LHCN-M2 (cell line): ENCODE results near the gene FXN. TPM values are rescaled to one million over a fixed set of nuclear protein-coding genes. Genes with fewer than 3 reads are reported as not detected.
"Not testable (repeated sequence)": the region's sequence is repeated elsewhere in the genome, so short reads cannot be mapped to it uniquely, and the experiment has no call there.

Experiments used
- DNase-seq: peaks from one replicate; pipeline ENCODE4 v3.0.0-alpha.2; 2012; ENCODE audit warnings: low read depth
- total RNA-seq: library from RNA; depleted of rRNA; stranded (reverse); fragments of >200 nt; gene quantifications from 2 replicates; pipeline ENCODE4 v1.2.3, GENCODE V29; 2014

Gene FXN
- total RNA-seq, 1 experiment from 2014 or later = 11.1 TPM

DNA sequence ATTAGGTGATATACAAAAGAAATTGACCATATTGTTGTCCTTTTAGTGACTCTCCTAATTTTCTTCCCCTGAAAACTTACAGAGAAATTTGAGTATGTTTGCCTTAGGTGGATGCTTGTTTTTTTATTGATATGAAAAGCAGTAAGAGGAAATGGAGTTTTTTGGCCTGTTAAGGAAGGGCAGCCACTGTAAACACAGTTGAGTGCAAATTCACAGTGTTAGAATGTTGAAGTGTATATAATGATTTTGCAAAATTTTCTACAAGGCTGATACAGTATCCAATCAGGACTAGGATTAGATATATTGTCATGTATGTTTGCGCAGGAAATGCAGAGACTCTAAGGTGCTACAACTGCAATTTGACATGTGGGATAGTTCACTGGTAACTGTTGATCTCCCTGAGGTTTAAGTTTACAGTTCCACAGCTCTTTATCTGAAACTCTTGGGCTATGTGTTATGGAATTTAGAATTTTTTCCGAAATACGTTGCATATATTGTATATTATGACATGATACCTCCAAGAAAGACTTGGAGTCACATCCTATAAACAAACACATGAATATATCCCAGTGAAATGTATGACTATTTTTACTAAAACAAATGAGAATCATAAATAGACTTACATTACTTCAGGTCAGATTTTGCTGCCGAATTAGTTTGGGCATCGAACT, 62.5 kb downstream of the FXN start:
- DNase-seq = no peak

DNA sequence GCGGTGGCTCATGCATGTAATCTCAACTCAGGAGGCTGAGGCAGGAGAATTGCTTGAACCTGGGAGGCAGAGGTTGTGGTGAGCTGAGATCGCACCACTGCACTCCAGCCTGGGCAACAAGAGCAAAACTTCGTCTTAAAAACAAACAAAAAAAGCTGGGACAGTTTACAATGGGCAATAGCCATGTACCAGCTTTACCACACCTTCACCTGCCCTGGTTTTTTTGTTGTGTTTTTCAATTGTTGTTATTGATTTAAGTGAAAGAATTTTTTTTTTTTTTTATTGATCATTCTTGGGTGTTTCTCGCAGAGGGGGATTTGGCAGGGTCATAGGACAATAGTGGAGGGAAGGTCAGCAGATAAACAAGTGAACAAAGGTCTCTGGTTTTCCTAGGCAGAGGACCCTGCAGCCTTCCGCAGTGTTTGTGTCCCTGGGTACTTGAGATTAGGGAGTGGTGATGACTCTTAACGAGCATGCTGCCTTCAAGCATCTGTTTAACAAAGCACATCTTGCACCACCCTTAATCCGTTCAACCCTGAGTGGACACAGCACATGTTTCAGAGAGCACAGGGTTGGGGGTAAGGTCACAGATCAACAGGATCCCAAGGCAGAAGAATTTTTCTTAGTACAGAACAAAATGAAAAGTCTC, 67.9 kb downstream of the FXN start:
- not testable (repeated sequence) for DNase-seq

DNA sequence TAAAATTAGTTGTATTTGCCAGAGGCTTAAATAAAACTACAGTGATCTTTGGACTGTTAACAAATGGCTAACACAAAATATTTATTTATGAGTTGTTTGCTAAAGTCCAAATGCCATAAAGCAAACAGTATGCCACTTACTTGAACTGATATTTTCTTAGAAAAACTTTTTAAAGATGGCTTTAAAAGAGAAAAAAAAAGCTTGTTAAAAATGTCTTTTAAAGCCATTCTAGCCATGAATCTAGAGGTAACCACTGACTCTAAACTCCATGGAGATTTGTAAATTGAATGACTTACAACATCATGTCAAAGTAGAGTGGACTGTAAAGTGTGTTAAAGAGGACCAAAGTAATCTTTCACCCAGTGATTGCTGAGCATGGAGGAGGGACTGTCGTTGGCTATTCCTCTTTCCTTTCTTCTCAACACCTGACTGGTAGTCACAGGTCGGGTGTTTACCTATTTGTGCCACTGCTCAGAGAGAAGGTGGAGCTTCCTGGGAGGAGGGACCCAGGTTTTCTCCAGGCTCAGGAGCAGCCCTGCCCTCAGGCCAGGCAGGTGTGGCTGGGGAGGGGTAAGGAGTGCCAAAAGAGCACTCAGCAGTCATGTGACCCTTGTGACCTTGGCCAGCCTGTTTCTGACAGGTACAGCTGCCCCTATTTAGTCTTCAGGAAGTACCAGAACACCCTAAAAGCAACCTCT, 69.4 kb downstream of the FXN start:
- no peak for DNase-seq

- DNase-seq = no peak
These were observed 72.2 kb downstream of the FXN start for GRCh38 chr9:69107771-69108170.

- DNase-seq = not testable (repeated sequence)
These were observed 73.2 kb downstream of the FXN start for GRCh38 chr9:69108706-69109105.

- no peak for DNase-seq
These were observed 73.6 kb downstream of the FXN start for GRCh38 chr9:69109152-69109551.

- not testable (repeated sequence) for DNase-seq
These were observed 77.1 kb downstream of the FXN start for GRCh38 chr9:69112646-69113045.

DNA sequence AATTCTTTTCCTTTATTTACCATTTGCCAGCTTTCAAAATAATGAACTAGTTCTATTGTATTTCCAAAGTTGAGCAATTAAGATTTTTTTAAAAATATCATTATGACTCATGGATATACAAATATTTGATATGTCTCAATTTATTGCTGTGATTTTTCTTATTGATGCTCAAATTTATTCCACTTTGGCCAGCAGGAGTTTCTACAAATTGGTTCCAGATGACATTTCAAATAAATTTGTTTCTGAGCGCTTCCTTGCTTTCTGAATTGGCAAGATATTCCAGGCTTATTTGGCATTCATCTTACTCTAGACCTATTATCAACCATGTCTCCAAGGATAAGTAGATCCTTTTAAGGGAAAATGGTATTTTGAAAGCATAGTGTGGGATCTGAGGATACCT, 80.1 kb downstream of the FXN start:
- no peak for DNase-seq

DNA sequence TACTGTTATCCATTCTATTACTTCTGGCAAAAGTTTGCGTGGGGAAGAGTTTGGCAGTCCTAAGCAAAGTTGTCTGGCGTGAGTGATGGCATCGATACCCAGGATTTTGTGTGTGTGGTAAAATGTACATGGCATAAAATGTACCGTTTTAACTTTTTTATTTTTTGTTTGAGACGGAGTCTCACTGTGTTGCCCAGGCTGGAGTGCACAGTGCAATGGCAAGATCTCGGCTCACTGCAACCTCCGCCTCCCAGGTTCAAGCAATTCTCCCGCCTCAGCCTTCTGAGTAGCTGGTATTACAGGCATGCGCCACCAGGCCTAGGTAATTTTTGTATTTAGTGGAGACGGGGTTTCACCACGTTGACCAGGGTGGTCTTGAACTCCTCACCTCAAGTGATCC, 83.1 kb downstream of the FXN start:
- DNase-seq = no peak

DNA sequence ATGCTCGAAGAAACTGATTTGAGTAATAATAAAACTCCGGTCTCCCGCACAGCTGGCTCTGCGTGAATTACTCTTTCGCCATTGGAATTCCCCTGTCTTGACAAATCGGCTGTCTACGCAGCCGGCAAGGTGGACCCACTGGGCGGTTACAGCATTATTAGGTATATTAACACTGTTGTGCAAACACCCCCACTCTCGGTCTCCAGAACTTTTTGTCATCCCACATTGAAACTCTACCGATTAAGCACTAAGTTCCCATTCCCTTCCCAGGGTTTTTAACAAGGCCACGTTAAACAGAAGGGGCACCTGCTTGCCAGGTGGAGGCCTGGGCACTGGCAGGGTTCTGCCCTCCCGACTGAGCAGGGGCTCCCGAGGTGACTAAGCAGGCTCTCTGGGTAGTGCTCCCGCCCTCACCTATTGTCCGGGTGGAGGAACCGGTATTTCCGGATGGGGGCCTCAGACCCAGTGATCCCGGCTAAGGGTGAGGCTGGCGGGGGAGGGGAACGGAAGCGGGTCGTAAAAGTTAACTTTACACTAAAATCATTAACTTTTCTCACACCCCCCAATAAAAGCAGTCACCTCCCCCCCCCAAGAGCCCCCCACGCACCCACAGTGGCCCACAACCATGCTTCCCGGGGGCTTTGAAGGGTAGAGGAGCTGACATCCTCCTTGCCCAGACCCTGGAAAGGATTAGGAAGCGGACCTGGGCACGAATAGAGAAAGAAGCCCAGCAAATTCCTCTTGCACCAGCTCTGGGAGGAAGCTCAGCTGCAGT, 85.0 kb downstream of the FXN start:
- no peak for DNase-seq

GRCh38 chr9:69121155-69122081, 85.9 kb downstream of the FXN start:
- no peak for DNase-seq

- peak; percentile 33 for DNase-seq
These were observed 86.6 kb downstream of the FXN start for GRCh38 chr9:69122082-69122548.

DNA sequence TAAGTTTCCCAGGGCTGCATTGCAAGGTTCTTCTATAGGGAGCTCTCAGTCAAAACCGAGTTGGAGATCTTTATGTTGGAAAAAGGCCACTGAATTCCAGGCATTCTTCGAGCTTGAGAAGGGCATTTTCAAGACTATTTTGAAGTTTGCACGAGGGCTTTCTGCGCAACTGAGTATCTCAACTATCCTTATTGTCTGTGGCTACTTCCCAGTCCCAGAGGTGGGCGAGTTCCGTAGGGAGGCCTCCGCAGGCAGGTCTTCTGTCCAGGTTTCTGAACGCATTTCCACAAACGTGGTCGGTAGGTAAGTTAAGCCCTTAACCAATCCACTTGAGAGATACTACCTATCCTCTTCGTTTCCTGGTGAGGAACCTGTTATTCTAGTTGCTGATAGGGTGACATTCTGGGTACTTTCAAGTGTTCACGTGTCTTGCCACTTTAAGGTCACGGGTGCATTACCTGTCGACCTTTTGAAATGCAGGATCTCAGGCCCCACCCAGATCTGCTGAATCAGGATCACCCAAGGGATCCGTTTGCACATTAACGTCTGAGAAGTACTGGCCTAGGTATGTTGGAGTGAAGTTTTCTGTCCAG, 87.1 kb downstream of the FXN start:
- peak; percentile 32 for DNase-seq

DNA sequence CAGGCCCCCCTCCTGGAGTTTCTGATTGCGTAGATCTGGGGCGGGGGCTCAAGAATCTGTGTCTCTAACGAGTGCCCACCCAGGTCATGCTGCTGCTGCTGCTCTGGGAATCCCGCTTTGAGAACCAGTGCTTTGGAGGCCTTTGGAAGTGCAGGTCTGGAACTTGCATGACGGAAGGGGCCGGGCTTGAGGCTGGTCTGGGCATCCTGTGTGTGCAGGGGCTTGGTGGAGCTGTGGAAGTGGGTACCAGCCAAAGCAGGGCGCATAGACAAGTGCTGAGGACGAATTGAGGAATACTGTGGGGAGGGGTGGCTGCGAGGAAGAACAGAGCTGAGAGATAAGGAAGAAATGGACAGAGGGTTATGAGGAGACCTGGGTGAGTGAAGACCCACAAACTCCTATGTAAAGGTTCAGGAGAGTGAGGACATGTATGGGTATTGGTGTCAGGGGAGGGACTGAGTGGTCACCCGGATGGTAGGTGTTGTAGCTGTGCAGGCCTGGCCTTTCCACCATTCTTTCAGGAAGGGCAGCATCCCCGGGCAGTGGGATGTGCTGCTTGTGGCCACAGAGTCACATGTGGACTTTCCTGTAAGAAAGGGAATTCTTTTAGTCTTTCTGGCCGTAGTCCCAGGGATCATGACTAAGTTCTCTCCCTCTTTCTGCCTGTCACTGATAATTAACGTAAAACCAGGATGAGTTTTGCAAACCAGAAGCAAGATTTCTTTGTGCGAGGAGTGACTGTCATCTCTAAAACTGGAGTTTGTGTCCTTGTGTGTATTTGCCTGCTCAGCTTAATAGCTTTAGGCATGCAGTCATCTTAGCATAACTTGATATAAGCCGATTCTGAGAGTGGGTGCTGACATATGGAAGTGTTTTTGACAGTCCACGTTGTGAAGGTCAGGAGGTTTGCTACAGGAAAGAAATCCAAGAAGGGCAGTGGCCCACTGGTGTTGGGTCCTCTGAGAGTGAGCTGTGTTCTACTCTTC, 95.2 kb downstream of the FXN start:
- peak; percentile 76 for DNase-seq

GRCh38 chr9:69131682-69132081, 96.1 kb downstream of the FXN start:
- DNase-seq = peak; percentile 90

GRCh38 chr9:69132361-69132760, 96.8 kb downstream of the FXN start:
- DNase-seq = no peak

DNA sequence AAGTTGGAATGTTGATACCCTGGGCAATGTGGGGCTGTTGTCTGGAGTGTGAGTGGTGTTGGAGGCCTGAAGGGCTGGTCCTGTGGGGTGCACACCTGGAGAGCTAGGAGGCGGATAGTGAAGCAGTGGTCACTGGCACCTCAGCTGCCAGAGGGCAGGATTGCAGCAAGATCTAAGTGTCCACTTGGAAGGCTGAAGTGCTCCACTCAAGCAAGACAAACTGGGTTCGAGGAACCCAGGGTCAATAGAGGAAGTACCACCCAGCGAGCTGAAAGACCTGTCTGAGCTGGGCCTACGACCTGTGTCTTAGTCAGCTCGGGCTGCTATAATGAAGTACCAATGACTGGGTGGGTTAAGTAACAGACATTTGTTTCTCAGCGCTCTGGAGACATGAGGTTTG, 98.9 kb downstream of the FXN start:
- no peak for DNase-seq

DNA sequence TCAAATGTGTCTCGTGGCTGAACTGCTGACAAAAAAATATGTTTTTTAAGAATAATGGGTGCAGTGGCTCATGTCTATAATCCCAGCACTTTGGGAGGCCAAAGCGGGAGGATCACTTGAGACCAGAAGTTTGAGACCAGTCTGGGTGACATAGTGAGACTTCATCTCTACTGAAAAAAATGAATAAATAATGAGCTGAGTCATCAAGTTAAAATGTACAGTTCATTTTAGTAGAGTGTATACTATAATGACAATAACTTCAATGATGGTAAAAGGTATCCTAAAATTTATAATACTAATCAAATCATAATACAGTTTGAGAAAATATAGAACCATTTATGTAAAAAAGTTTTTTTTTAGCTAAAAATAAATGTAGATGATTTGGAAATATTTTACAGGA, 100.6 kb downstream of the FXN start:
- no peak for DNase-seq

DNA sequence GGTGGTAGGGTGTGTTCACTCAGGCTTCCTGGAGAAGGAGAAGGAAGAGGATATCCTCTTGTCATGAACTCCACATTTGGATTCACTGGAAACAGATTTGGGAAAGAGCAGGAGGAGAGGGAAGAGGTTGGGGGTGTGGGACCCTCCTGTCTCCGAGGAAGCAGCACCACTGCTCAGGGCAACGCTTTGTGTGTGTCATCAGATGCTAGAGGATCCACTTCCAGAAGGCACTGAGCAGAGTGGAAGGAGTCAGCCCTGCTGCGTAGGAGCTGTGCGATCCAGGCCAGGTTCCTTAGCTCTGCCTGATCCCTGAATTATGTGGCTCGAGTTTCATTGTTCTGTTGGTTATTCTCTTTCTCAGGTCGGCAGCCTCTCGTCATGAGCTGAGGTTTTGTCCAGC, 101.2 kb downstream of the FXN start:
- no peak for DNase-seq
